Sigmoid colon (tissue), 7 donors: ENCODE results near the gene PLS1. TPM values are rescaled to one million over a fixed set of nuclear protein-coding genes. Genes with fewer than 3 reads are reported as not detected.
"Not testable (repeated sequence)": the region's sequence is repeated elsewhere in the genome, so short reads cannot be mapped to it uniquely, and the experiment has no call there.

Source experiments
- DNase-seq: peaks from one replicate; pipeline ENCODE4 v3.0.0-alpha.2; 2019
- H3K27ac ChIP-seq, 4 donors: fragments of 200-600 bp; sonication (generic); one replicate each; pipeline ENCODE4 v1.5.1; 2016 to 2019; ENCODE audit warnings: mild to moderate bottlenecking in 1 of 4
- H3K27me3 ChIP-seq, 3 donors: fragments of 200-600 bp; sonication (generic); one replicate each; pipeline ENCODE4 v1.5.1; 2019; ENCODE audit warnings: mild to moderate bottlenecking in 1 of 3
- H3K36me3 ChIP-seq, 4 donors: fragments of 200-600 bp; sonication (generic); one replicate each; pipeline ENCODE4 v1.5.1; 2016 to 2019
- H3K4me1 ChIP-seq, 4 donors: fragments of 200-600 bp; sonication (generic); one replicate each; pipeline ENCODE4 v1.5.1; 2017 to 2019
- H3K4me3 ChIP-seq, 4 donors: fragments of 200-600 bp; sonication (generic); one replicate each; pipeline ENCODE4 v1.5.1; 2017 to 2019; ENCODE audit warnings: mild to moderate bottlenecking in 2 of 4, moderate library complexity in 1 of 4
- H3K9me3 ChIP-seq, 4 donors: fragments of 200-600 bp in 3 of 4; sonication (generic) in 3 of 4; one replicate each; pipeline versions ENCODE4 v1.5.1 to v1.6.1; 2013 to 2019
- EP300 ChIP-seq, 4 donors: sonication (generic); formaldehyde crosslinking; IDR thresholded peaks; one replicate each; pipeline ENCODE4 v1.6.1; 2017; ENCODE audit warnings: antibody characterized with exemption in 4 of 4
- POLR2A ChIP-seq, 2 donors: fragments of 450-650 bp; IDR thresholded peaks; one replicate each; pipeline ENCODE4 v1.6.1; 2016; ENCODE audit warnings: antibody characterized with exemption in 2 of 2, mild to moderate bottlenecking in 2 of 2, moderate library complexity in 2 of 2
- POLR2AphosphoS5 ChIP-seq, 4 donors: sonication (generic); formaldehyde crosslinking; IDR thresholded peaks; one replicate each; pipeline ENCODE4 v1.6.1; 2017; ENCODE audit warnings: antibody characterized with exemption in 4 of 4
- WGBS, 2 donors: extraction: QIAGEN DNeasy Blood & Tissue Kit; methylation state at CpG; one replicate each; pipeline ENCODE4 v1.1.7; 2013; 5-methylcytosine and 5-hydroxymethylcytosine counted together
- intact Hi-C: fragments of 100-400 bp; cut with DNase I; formaldehyde crosslinking; loops from one replicate; pipeline ENCODE4 v1.15.1; 2023
- polyA plus RNA-seq, 3 donors: library from polyadenylated mRNA; stranded (reverse); fragments of 200-250 nt; gene quantifications; one replicate each; pipeline ENCODE4 v1.2.3, GENCODE V29; 2013
- total RNA-seq, 4 donors: library from RNA; depleted of rRNA; stranded (reverse); fragments of >200 nt; gene quantifications; one replicate each; pipeline ENCODE4 v1.1.0, GENCODE V29; 2016
- TF ChIP-seq, protein P1 (sequence below), 4 experiments: fragments of 450-650 bp in 3 of 4; fragments of 200-600 bp in 1 of 4; IDR thresholded peaks; one replicate each; pipeline ENCODE4 v1.5.1; 2016 to 2019; ENCODE audit warnings: antibody characterized with exemption in 4 of 4, mild to moderate bottlenecking in 3 of 4, moderate library complexity in 2 of 4
- donor health status: healthy with polysubstance abuse.
- donor health status: Bipolar disorder and iron deficiency.
- donor health status: healthy.

Gene PLS1
- total and polyA plus RNA-seq, 7 donors = 0.55 to 366 (median 1.8) TPM

DNA sequence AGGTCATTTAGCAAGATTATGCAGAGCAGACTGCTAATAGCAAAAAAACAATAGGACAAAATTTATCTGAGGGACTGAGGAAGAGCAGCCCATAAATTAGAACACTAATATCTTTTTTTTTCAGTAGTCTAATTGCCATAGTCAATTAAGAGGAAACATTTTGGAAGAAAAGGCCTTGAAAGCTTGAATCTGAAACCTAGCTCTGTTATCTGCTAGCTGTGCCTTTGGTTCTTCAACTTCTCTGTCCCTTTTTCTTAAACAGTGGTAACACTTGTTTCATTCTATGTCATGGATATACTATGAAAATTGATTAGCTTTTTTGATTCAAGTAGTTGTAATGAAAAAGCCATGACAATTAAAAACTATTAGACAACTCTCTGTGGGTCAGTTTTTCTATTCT, 19.4 kb upstream of the PLS1 start:
- H3K4me3 ChIP-seq = no peak overlapping the region
- intact Hi-C loops = loop anchor here (5.0 kb wide), 2 partner anchors 129 to 426 kb away; partner anchors contain the start of genes U2SURP and XRN1
- no peaks in the 10 kb centered on the region for H3K27me3 ChIP-seq
- no peaks in the 10 kb centered on the region for H3K9me3 ChIP-seq
- DNase-seq = no peak
- H3K36me3 ChIP-seq = no peaks in the 10 kb centered on the region
- peaks cover 0 to 35% (median 19%) of the 10 kb centered on the region in 4 donors for H3K4me1 ChIP-seq
- H3K27ac ChIP-seq = no peak overlapping the region
- TF ChIP-seq POLR2A (IDR thresholded peaks at IDR 0.05) (no peak), EP300 (IDR thresholded peaks at IDR 0.05) (no peak), POLR2AphosphoS5 (IDR thresholded peaks at IDR 0.05) (no peak)
- TF ChIP-seq, protein P1, sequence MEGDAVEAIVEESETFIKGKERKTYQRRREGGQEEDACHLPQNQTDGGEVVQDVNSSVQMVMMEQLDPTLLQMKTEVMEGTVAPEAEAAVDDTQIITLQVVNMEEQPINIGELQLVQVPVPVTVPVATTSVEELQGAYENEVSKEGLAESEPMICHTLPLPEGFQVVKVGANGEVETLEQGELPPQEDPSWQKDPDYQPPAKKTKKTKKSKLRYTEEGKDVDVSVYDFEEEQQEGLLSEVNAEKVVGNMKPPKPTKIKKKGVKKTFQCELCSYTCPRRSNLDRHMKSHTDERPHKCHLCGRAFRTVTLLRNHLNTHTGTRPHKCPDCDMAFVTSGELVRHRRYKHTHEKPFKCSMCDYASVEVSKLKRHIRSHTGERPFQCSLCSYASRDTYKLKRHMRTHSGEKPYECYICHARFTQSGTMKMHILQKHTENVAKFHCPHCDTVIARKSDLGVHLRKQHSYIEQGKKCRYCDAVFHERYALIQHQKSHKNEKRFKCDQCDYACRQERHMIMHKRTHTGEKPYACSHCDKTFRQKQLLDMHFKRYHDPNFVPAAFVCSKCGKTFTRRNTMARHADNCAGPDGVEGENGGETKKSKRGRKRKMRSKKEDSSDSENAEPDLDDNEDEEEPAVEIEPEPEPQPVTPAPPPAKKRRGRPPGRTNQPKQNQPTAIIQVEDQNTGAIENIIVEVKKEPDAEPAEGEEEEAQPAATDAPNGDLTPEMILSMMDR (IDR thresholded peaks at IDR 0.05) = no peak

DNA sequence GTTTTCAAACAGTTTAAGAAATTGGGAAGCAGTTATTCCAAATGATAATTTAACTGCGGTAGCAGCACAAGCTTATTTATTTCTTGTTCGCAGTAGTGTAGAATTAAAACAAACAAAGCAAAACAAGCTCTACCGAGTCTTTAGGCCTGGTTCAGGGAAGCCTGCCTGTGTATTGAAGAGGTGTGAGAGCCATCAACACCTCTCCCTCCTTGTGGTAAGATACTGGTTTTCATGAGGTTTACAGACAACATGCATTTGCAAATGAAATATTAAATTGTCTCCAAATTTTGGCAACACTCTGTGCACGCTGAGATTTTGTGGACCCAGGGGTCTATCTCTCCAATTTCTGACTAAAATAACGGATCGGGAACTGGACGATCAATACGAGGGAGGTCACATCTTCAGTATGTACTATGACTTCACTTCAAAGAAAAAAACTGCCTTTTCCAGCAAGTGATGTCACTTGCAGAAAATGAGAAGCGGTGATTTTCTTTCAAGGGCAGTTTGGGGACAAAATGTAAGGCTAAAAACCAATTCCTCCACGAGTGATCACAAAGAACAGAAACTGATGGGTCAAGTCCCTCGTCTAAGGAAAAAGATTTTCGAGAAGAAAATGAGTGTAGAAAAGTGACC, 18.4 kb upstream of the PLS1 start:
- peak overlapping the region; percentile 56 to 83 (median 74) for H3K4me3 ChIP-seq
- no peaks in the 10 kb centered on the region for H3K36me3 ChIP-seq
- intact Hi-C loops = loop anchor here (2.0 to 5.0 kb wide), 3 partner anchors 131 to 424 kb away; partner anchors contain the start of genes TRPC1, U2SURP and XRN1
- TF ChIP-seq POLR2A (IDR thresholded peaks at IDR 0.05) (no peak), EP300 (IDR thresholded peaks at IDR 0.05) (no peak), POLR2AphosphoS5 (IDR thresholded peaks at IDR 0.05) (no peak)
- TF ChIP-seq, protein P1 (IDR thresholded peaks at IDR 0.05) = no peak
- H3K27me3 ChIP-seq = no peaks in the 10 kb centered on the region
- H3K9me3 ChIP-seq = no peaks in the 10 kb centered on the region
- 2 to 11% methylated on average over 12 of the region's 12 CpGs for WGBS, 2 donors
- H3K27ac ChIP-seq = peak overlapping the region; percentile 89 to 92 (median 91)
- peaks cover 0 to 35% (median 19%) of the 10 kb centered on the region in 4 donors for H3K4me1 ChIP-seq
- DNase-seq = no peak

DNA sequence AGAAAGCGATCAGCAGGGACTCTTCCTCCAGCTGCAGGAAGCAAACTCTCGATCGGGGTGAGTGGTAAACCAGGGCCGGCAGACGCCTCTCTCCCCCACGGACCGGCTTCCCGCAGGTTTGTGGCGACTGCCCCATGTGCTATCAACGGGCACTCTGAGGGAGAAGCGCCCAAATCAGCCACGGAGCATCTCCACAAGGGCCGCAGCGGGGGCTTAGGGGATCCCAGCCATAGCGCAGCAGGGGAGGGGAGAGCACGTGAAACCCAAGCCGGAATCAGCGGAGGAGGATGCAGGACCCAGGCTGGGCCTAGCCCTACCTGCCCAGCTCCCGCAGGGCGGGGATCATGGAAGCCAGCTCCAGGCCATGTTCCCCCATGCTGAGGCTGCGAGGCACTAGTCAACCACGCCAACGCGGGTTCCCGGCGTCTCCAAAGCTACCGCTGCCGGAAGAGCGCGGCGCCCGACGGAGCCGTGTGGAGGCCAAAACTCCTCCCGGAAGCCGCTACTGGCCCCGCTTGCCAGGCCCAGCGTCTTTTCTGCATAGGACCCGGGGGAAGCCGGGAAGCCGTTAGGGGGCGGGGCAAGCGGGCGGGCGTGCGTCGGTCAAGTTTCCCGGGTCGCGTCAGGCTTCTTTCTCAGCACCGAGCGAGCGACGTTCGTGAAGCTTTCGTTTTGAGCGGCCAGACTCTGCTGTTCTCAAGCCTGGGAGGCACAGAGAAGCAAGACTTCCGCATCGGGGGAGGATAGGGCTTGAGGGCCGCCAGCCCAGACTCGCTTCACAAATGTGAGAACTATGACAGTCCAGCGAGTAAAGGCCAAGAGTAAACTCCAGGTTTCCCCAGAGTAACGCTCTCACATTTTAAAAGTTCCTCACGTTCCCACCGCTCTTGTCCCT, 17.6 kb upstream of the PLS1 start, which contains the start of gene ATR:
ATR (minus strand) TSS at position 405 of the 895 bp plus-strand sequence; CDS start at position 376, 29 bp downstream.
- Histone ChIP-seq H3K36me3 (no peaks in the 10 kb centered on the region), H3K4me3 (peak within 1 kb of the TSS; percentile 56 to 83 (median 74)), H3K27ac (peak within 1 kb of the TSS; percentile 89 to 92 (median 91)), H3K4me1 (peaks cover 0 to 35% (median 19%) of the 10 kb centered on the region in 4 donors), H3K27me3 (no peaks in the 10 kb centered on the region), H3K9me3 (no peaks in the 10 kb centered on the region)
- intact Hi-C loops = loop anchor here (1.0 to 5.0 kb wide), 4 partner anchors 17 to 424 kb away; partner anchors contain the start of genes TRPC1, U2SURP and XRN1
- DNase-seq = peak; percentile 98
- WGBS, 2 donors = 0 to 1% methylated on average over 65 of the region's 65 CpGs
- peak in 2 of 4 donors; percentile 16 to 61 for TF ChIP-seq EP300 (IDR thresholded peaks at IDR 0.05)
- TF ChIP-seq, protein P1 (IDR thresholded peaks at IDR 0.05) = no peak
- TF ChIP-seq POLR2A (IDR thresholded peaks at IDR 0.05) = peak; percentile 62 to 68
- TF ChIP-seq POLR2AphosphoS5 (IDR thresholded peaks at IDR 0.05) = peak; percentile 68 to 91 (median 88)

DNA sequence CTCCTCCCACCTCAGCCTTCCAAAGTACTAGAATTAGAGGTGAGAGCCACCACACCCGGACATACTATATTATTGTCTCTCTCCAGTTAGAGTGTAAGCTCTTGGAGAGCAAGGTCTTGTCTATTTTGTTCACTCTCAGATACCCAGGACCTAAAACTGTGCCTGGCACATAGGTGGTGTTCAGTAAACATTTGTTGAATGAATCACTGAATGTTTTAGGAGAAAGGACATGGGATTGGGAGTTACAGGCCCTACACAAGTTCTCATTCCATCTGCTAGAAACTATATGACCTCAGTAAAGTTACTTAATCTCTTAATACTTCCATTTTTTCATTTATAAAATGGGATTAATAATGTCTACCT, 16.2 kb upstream of the PLS1 start:
- intact Hi-C loops = no loop called here
- WGBS, 2 donors = 84 to 93% methylated on average over 1 of the region's 1 CpG
- Histone ChIP-seq H3K27ac (peak overlapping the region in 1 of 4 donors; percentile 92), H3K4me1 (peaks cover 0 to 28% (median 19%) of the 10 kb centered on the region in 4 donors), H3K27me3 (no peaks in the 10 kb centered on the region), H3K4me3 (no peak overlapping the region), H3K9me3 (no peaks in the 10 kb centered on the region), H3K36me3 (no peaks in the 10 kb centered on the region)
- no peak for TF ChIP-seq POLR2AphosphoS5 (IDR thresholded peaks at IDR 0.05)
- TF ChIP-seq EP300 (IDR thresholded peaks at IDR 0.05) = no peak
- TF ChIP-seq POLR2A (IDR thresholded peaks at IDR 0.05) = no peak
- TF ChIP-seq, protein P1 (IDR thresholded peaks at IDR 0.05) = no peak
- DNase-seq = no peak

DNA sequence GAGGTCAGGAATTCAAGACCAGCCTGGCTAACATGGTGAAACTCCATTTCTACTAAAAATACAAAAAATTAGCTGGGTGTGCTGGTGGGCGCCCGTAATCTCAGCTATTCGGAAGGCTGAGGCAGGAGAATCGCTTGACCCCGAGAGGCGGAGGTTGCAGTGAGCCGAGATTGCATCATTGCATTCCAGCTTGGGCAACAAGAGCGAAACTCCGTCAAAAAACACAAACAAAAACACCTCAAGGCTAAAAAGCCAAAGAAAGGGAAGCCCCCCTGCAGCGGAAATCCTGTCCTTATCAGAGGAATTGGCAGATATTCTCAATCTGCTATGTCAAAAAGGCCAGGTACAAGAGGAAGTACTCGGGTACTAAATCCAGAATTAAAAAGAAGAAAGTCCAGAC, 15.1 kb upstream of the PLS1 start:
- H3K27me3 ChIP-seq, DNase-seq, H3K4me3 ChIP-seq, H3K9me3 ChIP-seq, H3K27ac ChIP-seq, intact Hi-C loops, H3K36me3 ChIP-seq: not testable (repeated sequence)
- 78 to 85% methylated on average over 11 of the region's 11 CpGs for WGBS, 2 donors
- H3K4me1 ChIP-seq = peaks cover 0 to 23% (median 19%) of the 10 kb centered on the region in 4 donors
